ENCODE measurements around the gene ALDH2. TPM values are rescaled to one million over a fixed set of nuclear protein-coding genes. Genes with fewer than 3 reads are reported as not detected.
"Not testable (repeated sequence)": the region's sequence is repeated elsewhere in the genome, so short reads cannot be mapped to it uniquely, and the experiment has no call there.

The ALDH2 gene
- polyA plus RNA-seq, 1 of the 3 experiments (the other 2 are of a cell fraction) = 67.5 TPM

DNA sequence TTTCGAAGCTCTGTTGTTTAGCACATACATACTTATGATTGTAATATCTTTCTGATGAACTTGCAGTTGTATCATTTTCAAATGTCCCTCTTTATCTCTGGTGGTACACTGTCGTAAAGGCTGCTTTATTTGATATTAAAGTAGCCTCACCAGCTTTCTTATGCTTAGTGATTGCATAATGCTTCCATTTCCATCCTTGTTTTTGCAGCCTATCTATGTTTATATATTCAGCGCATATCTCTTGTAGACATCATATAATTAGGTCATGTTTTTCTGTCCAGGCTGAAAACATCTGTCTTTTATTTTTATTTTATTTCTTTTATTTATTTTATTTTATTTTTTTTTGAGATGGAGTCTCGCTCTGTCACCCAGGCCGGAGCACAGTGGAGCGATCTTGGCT, 46.3 kb upstream of the ALDH2 start:
- no peak for DNase-seq
- TF ChIP-seq, protein P1, sequence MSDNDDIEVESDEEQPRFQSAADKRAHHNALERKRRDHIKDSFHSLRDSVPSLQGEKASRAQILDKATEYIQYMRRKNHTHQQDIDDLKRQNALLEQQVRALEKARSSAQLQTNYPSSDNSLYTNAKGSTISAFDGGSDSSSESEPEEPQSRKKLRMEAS (IDR thresholded peaks at IDR 0.05; ENCODE audit: low read depth) = no peak

DNA sequence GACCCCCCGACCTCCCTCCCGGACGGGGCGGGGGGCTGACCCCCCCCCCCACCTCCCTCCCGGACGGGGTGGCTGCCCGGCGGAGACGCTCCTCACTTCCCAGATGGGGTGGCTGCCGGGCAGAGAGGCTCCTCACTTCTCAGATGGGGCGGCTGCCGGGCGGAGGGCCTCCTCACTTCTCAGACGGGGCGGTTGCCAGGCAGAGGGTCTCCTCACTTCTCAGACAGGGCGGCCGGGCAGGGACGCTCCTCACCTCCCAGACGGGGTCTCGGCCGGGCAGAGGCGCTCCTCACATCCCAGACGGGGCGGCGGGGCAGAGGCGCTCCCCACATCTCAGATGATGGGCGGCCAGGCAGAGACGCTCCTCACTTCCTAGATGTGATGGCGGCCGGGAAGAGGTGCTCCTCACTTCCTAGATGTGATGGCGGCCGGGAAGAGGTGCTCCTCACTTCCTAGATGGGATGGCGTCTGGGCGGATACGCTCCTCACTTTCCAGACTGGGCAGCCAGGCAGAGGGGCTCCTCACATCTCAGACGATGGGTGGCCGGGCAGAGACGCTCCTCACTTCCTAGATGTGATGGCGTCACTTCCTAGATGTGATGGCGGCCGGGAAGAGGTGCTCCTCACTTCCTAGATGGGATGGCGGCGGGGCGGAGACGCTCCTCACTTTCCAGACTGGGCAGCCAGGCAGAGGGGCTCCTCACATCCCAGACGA, 42.9 kb upstream of the ALDH2 start:
- H3K27ac ChIP-seq (ENCODE audit: low read depth in 2 of 2, low read length in 1 of 2); H3K4me1 ChIP-seq (ENCODE audit: control insufficient read depth in 1 of 2, insufficient read depth in 2 of 2, low read depth in 1 of 2, low read length in 1 of 2); H2AFZ ChIP-seq (ENCODE audit: low read depth); DNase-seq; H3K9me2 ChIP-seq; H3F3A ChIP-seq (replicated peaks; ENCODE audit: insufficient read depth); H3K4me3 ChIP-seq (ENCODE audit: low read depth in 2 of 2, low read length in 1 of 2); H3K79me2 ChIP-seq (ENCODE audit: insufficient read depth); CTCF ChIA-PET; H3K4me2 ChIP-seq; H3K27me3 ChIP-seq (ENCODE audit: insufficient read depth); H3K9me3 ChIP-seq; H4K20me1 ChIP-seq (ENCODE audit: insufficient read depth); H3K9ac ChIP-seq; POLR2A ChIA-PET: not testable (repeated sequence)
- 97% methylated on average over 19 of the region's 46 CpGs for WGBS (ENCODE audit: low lambda C conversion rate)
- H3K36me3 ChIP-seq (replicated peaks in 1 of 2; ENCODE audit: control insufficient read depth in 1 of 2, insufficient read depth in 2 of 2, low read length in 1 of 2) = peaks cover 7 to 31% of the 10 kb centered on the region in 2 experiments

More for the DNA sequence above, 46.3 kb upstream of the ALDH2 start:
- WGBS (ENCODE audit: low lambda C conversion rate) = 89% methylated on average over 6 of the region's 6 CpGs
- H3K4me2 ChIP-seq = no peak overlapping the region
- POLR2A ChIA-PET = interaction anchor here (0.8 kb wide), 1 partner anchor 46 kb away, joined by 3 read pairs; the partner anchor contains the start of gene ALDH2
- no peaks in the 10 kb centered on the region for H3K9me2 ChIP-seq
- H3K4me1 ChIP-seq (ENCODE audit: control insufficient read depth in 1 of 2, insufficient read depth in 2 of 2, low read depth in 1 of 2, low read length in 1 of 2) = no peaks in the 10 kb centered on the region
- H4K20me1 ChIP-seq (ENCODE audit: insufficient read depth) = no peaks in the 10 kb centered on the region
- CTCF ChIA-PET = no interaction called here
- peaks cover 9 to 31% of the 10 kb centered on the region in 2 experiments for H3K36me3 ChIP-seq (replicated peaks in 1 of 2; ENCODE audit: control insufficient read depth in 1 of 2, insufficient read depth in 2 of 2, low read length in 1 of 2)
- H3K9ac ChIP-seq = no peak overlapping the region
- H3K27ac ChIP-seq (ENCODE audit: low read depth in 2 of 2, low read length in 1 of 2) = peak overlapping the region in 1 of 2 experiments; percentile 45; a peak in 1 of 4 replicates
- H3K4me3 ChIP-seq (ENCODE audit: low read depth in 2 of 2, low read length in 1 of 2) = no peak overlapping the region
- no peaks in the 10 kb centered on the region for H3K79me2 ChIP-seq (ENCODE audit: insufficient read depth)
- H2AFZ ChIP-seq (ENCODE audit: low read depth) = no peak overlapping the region
- H3F3A ChIP-seq (replicated peaks; ENCODE audit: insufficient read depth) = no peaks in the 10 kb centered on the region
- no peaks in the 10 kb centered on the region for H3K9me3 ChIP-seq
- H3K27me3 ChIP-seq (ENCODE audit: insufficient read depth) = no peaks in the 10 kb centered on the region

GRCh38 chr12:111728795-111729194, 37.9 kb upstream of the ALDH2 start:
- no peaks in the 10 kb centered on the region for H4K20me1 ChIP-seq (ENCODE audit: insufficient read depth)
- no peaks in the 10 kb centered on the region for H3K79me2 ChIP-seq (ENCODE audit: insufficient read depth)
- H3K4me1 ChIP-seq (ENCODE audit: control insufficient read depth in 1 of 2, insufficient read depth in 2 of 2, low read depth in 1 of 2, low read length in 1 of 2) = peaks cover 0 to 3% of the 10 kb centered on the region in 2 experiments; a peak in 1 of 4 replicates
- no peak overlapping the region for H2AFZ ChIP-seq (ENCODE audit: low read depth)
- peaks cover 11 to 14% of the 10 kb centered on the region in 2 experiments for H3K36me3 ChIP-seq (replicated peaks in 1 of 2; ENCODE audit: control insufficient read depth in 1 of 2, insufficient read depth in 2 of 2, low read length in 1 of 2)
- H3K9ac ChIP-seq = no peak overlapping the region
- no peaks in the 10 kb centered on the region for H3F3A ChIP-seq (replicated peaks; ENCODE audit: insufficient read depth)
- no peaks in the 10 kb centered on the region for H3K9me2 ChIP-seq
- no peaks in the 10 kb centered on the region for H3K27me3 ChIP-seq (ENCODE audit: insufficient read depth)
- WGBS (ENCODE audit: low lambda C conversion rate) = 97% methylated on average over 2 of the region's 2 CpGs
- ChIA-PET CTCF (no interaction called here), POLR2A (no interaction called here)
- TF ChIP-seq POLR2AphosphoS5 (IDR thresholded peaks at IDR 0.05; ENCODE audit: low read depth, low read length) = no peak
- no peak for TF ChIP-seq FOXJ3 (CRISPR knock-in tag; IDR thresholded peaks at IDR 0.05)
- TF ChIP-seq, protein P2, sequence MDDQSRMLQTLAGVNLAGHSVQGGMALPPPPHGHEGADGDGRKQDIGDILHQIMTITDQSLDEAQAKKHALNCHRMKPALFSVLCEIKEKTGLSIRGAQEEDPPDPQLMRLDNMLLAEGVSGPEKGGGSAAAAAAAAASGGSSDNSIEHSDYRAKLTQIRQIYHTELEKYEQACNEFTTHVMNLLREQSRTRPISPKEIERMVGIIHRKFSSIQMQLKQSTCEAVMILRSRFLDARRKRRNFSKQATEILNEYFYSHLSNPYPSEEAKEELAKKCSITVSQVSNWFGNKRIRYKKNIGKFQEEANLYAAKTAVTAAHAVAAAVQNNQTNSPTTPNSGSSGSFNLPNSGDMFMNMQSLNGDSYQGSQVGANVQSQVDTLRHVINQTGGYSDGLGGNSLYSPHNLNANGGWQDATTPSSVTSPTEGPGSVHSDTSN (IDR thresholded peaks at IDR 0.05) = no peak
- TF ChIP-seq FOSL2 (IDR thresholded peaks at IDR 0.05; ENCODE audit: borderline replicate concordance, low read depth) = no peak
- TF ChIP-seq CTCF (IDR thresholded peaks at IDR 0.05) = no peak
- no peak for TF ChIP-seq YY1 (IDR thresholded peaks at IDR 0.05; ENCODE audit: low read depth)
- TF ChIP-seq SMC3 (IDR thresholded peaks at IDR 0.05; ENCODE audit: low read depth, low read length) = no peak
- TF ChIP-seq, protein P1 (IDR thresholded peaks at IDR 0.05; ENCODE audit: low read depth) = no peak
- no peak for TF ChIP-seq RCOR1 (IDR thresholded peaks at IDR 0.05; ENCODE audit: low read length)
- no peak for TF ChIP-seq NRF1 (IDR thresholded peaks at IDR 0.05; ENCODE audit: low read depth, low read length)
- TF ChIP-seq ZBTB33 (IDR thresholded peaks at IDR 0.05; ENCODE audit: borderline replicate concordance, low read depth) = no peak
- TF ChIP-seq RXRA (IDR thresholded peaks at IDR 0.05; ENCODE audit: borderline replicate concordance, low read depth) = no peak
- TF ChIP-seq MXI1 (IDR thresholded peaks at IDR 0.05; ENCODE audit: low read depth, low read length) = no peak
- no peak for TF ChIP-seq TCF12 (IDR thresholded peaks at IDR 0.05)
- no peak for TF ChIP-seq CHD2 (IDR thresholded peaks at IDR 0.05; ENCODE audit: low read length, partially characterized antibody)
- no peak for TF ChIP-seq SIN3A (IDR thresholded peaks at IDR 0.05; ENCODE audit: borderline replicate concordance, low read depth, low read length)
- no peak overlapping the region for H3K4me2 ChIP-seq
- no peak overlapping the region for H3K4me3 ChIP-seq (ENCODE audit: low read depth in 2 of 2, low read length in 1 of 2)
- no peak for DNase-seq
- H3K27ac ChIP-seq (ENCODE audit: low read depth in 2 of 2, low read length in 1 of 2) = no peak overlapping the region
- H3K9me3 ChIP-seq = no peaks in the 10 kb centered on the region
